GM18951 (cell line): ENCODE measurements around the gene TMEM50B.

Experiments used
- POLR2A ChIP-seq: IDR thresholded peaks from 4 replicates; pipeline ENCODE4 v1.6.1; 2011; ENCODE audit warnings: mild to moderate bottlenecking; ENCODE audit not compliant: insufficient read length, insufficient read depth; ENCODE audit errors: extremely low read depth
- in situ Hi-C: fragments of 300-500 bp; cut with MboI; formaldehyde crosslinking; loops from one replicate; pipeline ENCODE4 v1.12.0; 2022; ENCODE audit warnings: low sequenced_read_pairs, mixed read lengths, inconsistent platforms; ENCODE audit not compliant: unreplicated experiment

Gene TMEM50B

DNA sequence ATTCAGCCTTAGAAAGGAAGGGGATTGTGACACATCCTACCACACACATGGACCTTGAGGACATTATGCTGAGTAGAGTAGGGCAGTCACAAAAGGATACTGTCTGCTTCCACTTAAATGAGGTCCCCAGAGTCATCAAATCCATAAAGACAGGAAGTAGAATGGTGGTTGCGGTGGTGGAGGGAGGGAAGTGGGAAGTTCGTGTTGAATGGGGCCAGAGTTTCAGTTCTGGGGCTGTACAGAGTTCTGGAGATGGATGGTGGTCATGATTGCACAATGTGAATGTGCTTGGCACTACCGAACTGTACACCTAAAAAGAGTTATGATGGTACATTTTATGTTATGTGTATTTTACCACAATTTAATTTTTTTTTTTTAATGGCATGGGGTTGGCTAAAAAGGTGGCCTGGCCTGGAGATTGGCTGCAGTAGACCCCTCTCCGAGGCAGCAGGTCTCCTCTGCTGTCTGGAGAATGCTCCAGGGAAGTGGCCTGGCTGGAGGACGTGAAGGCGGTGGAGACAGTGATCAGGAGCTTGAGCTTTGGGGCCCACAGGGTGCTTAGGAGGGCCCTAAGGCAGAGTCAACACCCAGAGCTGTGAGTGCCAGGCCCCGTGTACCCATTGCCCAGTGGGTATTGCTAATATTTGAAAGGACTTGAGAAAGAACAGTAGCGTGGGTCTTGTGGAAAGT lies 46.2 kb downstream of the TMEM50B start:
- in situ Hi-C loops: no loop called here
- no peak for TF ChIP-seq POLR2A

DNA sequence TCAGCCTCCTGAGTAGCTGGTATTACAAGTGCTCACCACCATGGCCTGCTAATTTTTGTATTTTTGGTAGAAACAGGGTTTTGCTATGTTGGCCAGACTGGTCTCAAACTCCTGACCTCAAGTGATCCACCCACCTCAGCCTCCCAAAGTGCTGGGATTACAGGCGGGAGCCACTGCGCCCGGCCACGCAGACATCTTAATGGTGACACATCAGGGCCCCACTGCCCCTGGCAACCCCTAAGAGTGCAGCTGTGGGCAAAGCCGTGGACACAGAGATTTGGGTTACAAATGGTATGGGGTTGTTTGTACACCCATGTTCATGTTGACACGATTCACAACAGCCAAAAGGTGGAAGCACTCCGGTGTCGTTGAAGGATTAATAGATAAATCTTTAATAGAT lies 46.8 kb downstream of the TMEM50B start:
- in situ Hi-C loops: no loop called here
- TF ChIP-seq POLR2A: no peak

DNA sequence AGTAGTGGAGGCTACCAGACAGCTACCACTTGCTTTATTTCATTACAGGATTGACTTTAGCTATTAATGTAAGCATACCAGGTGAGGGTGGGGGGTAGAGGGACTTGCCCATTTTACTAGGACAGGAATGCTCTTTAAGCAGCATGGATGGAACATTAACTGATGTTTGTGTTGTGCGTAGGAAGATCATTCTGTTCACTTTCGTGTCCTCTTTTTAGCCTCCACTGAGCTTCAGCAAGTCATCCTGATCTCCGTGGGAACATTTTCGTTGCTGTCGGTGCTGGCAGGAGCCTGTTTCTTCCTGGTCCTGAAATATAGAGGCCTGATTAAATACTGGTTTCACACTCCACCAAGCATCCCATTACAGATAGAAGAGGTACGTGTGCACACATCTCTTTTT lies 47.3 kb downstream of the TMEM50B start:
- in situ Hi-C loops: no loop called here
- TF ChIP-seq POLR2A: no peak

DNA sequence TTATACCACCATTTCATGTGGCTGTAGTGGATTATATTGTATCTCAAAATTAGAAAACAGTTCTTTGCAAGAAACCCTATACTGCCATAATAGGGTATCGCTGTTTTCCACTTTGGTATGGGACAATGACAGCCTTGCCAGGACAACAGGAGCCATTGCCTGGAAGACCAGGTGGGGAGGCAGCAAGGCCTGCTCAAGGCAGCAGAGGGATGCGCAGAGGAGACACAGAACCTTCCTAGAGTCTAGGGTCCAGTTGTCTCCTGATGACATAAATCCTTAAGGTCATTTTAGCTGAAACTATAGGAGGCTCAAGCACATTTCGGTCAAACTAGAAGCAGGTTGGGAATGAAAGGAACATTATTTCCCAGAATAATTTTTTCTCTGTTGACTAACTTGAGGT lies 48.9 kb downstream of the TMEM50B start:
- in situ Hi-C loops: no loop called here
- TF ChIP-seq POLR2A: no peak

DNA sequence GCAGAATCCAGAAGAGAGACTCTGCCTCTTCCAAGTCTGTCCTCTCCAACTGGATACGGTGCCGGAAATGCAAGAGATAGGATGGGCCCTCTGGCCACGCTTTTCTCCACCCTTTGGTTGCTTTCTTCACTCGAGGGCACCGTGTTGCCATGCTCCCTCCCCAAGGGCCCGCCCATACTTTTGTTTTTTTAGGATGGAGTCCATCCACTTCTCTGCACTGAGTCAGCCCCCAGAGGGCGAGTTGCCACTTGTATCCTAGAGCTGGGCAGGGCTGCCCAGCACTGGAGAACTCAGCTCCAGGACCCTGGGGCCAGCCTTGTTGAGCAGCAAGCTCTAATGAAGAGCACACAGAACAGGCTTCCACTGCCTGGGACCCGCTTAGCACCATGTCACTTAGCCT lies 51.1 kb downstream of the TMEM50B start:
- TF ChIP-seq POLR2A: no peak
- in situ Hi-C loops: no loop called here

DNA sequence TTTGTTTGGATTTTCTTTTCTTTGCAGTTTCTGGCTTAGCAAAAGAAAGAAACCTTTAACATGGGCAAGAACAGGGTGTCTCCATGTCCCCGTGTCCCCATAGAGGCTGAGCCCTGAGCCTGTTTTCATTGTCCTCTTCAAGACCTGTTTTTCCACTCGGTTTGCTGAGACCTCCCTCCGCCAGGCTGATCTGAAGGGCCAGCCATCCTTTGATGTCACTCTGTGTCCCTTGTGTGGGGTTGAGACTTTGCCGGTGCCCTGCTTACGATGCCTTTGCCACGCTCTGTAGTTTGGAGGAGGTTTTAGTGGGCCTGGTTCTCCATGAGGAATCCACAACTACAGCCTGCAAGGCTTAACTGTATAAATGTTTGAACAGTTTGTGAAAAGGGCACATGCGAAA lies 52.7 kb downstream of the TMEM50B start:
- no peak for TF ChIP-seq POLR2A

DNA sequence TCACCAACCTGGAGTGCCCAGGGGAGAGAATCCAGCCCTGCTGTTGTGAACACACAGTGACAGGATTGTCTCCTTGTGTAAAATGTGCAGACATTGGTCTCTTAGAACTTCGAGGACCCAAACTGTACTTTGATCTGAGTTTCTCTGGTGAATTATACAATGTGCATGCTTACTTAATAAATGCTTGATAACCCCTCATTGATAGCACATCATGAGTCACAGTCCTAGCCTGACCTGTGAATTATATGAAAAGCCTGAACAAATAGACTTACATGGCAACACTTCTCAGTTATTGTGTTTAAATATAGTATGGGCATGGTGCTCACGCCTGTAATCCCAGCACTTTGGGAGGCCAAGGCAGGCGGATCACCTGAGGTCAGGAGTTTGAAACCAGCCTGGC lies 53.9 kb downstream of the TMEM50B start:
- in situ Hi-C loops: no loop called here
- no peak for TF ChIP-seq POLR2A

More for the DNA sequence above, 52.7 kb downstream of the TMEM50B start:
- in situ Hi-C loops: no loop called here

DNA sequence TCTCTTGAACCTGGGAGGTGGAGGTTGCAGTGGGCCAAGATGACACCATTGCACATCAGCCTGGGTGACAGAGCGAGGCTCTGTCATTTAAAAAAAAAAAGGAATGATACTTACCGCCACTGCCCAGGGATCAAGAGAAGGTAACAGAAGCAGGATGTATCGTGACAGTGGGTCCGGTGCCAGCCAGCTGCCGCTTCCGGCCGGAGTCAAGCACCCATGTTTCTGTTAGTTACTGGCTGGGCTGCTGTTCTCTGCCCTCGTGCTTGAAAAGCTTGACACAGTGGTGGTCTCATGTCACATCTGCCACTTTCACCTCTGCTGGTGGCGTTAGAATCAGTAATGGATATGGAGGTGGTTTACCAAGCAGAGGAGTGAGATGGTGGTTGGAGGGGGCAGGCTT lies 55.6 kb downstream of the TMEM50B start:
- TF ChIP-seq POLR2A: no peak

DNA sequence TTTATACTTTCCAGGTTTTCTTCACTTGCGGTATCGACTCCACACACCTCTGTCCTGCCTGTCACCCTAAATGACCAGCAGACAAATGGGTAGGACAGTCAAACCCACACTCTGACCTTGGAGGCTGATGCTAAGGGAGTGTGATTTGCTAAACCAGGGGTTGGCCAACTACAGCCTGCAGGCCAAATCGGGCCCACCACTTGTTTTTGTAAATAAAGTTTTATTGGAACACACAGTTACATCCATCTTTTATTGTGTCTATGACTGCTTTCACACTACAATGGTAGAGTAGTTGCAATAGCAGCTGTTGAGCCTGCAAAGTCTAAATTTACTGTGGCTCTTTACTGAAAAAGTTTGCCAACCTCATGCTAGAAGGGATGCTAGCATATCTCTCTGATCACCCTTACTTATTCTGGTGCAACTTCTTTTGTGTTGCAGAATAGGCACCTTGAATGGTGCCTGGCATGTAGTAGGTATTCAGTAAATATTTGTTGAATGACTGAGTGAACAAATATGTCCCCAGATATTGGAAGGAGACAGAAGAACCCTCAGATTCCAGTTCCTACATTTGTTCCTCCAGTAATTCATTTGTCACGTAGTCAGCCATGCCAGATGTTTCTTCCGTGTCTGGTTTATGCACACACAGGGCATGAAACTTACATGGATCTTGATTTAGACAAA lies 57.9 kb downstream of the TMEM50B start:
- no peak for TF ChIP-seq POLR2A
- in situ Hi-C loops: no loop called here

More for the DNA sequence above, 55.6 kb downstream of the TMEM50B start:
- in situ Hi-C loops: no loop called here

DNA sequence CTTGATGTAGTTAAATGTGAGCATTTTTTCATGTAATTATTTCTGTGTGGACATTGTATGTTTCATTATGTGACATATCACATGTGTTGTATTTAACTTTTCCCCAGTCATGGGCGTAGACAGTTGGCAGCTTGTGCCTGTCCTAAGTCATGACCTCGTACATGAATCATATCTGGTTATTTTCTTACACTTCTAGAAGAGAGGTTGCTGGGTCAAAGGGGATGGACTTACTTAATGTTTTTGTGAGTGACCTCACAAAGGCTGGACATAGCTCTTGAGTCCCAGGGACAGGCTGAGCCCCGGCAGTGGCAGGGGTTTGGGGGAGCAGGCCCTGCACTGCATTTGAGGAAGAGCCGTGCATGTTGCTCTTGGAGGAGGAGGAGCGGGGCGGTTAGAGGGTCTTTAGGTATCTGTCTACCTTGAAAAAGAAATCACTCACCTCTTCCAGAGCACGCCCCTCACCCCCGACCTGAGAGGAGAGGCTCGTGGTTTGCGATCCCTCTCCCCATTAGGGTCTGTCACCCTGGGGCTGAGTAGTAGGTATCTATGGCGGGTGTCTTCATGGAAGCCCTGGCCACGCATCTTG lies 60.1 kb downstream of the TMEM50B start:
- in situ Hi-C loops: no loop called here
- no peak for TF ChIP-seq POLR2A

DNA sequence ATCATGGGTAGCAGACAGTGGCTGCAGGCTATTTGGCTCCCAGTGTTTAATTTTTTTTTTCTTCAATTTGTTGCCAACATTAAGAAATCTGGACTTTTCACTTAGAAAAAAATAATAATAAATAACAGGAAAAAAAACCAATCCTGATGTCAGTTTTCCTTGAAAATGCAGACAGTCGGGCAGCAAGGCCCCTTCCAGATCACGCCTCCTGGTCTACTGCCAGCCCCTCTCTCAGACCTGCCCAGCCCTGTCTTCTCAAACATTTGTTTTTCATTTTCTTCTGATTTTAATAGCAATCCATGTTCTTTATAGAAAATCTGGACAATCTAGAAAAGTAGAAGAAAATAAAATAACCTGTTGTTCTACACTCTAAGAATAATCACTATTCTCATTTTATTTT lies 61.1 kb downstream of the TMEM50B start:
- TF ChIP-seq POLR2A: no peak
- in situ Hi-C loops: no loop called here

DNA sequence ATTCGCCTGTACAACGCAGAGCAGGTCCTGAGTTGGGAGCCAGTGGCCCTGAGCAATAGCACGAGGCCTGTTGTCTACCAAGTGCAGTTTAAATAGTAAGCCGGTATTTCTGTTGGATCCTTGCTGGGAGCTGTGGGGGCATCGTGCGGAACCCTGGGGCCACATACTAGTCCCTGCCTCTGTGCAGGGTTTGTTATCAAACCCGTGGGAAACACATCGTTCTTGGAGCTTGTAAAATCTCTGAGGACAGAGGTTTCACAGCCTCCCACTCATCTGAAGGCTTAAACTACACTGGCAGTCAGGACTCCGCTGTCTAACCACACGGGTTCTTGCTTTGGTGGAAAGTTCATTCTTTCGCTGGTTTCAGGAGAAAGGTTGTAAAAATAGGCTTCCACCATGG lies 64.8 kb downstream of the TMEM50B start:
- in situ Hi-C loops: no loop called here
- TF ChIP-seq POLR2A: no peak

DNA sequence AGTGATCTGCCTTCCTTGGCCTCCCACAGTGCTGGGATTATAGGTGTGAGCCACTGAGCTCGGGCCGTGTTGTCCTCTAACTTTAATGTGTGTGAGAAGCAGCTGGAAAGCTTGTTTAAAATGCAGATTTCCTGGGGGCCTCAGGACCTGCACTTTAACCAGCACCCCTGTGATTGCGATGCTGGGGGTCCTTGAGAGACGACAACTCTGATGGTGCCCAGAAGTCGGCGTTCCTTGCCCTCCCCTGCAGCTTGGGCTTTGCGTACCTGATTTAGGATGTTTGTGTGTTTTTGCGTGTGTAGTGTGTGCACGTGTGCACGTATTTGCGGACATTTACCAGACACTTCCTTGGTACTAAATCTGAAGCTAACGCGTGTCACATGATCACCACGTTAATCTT lies 65.7 kb downstream of the TMEM50B start:
- TF ChIP-seq POLR2A: no peak
- in situ Hi-C loops: no loop called here
